Pancreas (tissue), 10 donors: Measurements from ENCODE around the gene ZIC1. TPM values are rescaled to one million over a fixed set of nuclear protein-coding genes. Genes with fewer than 3 reads are reported as not detected.

ENCODE experiments used
- ATAC-seq, 4 donors: fragments of 200-7000 bp; cut with Tn5 transposase; one replicate each; pipeline versions ENCODE4 v1.8.0 to v1.9.1; 2020; ENCODE audit warnings: mild to moderate bottlenecking in 4 of 4, moderate library complexity in 4 of 4
- DNase-seq, 6 donors: peaks; one replicate each; pipeline ENCODE4 v3.0.0-alpha.2; 2020
- FAIRE-seq: peaks from 2 replicates; lab custom pipeline; 2012; peaks lifted over from hg19 to GRCh38; lab: Jason Lieb, UNC
- H3K27ac ChIP-seq, 4 donors: fragments of 200-600 bp; sonication (generic); 1 replicate in 3 of 4; 2 replicates in 1 of 4; pipeline versions ENCODE4 v1.5.0 to v1.8.0; 2020
- H3K27me3 ChIP-seq, 4 donors: fragments of 200-600 bp; one replicate each; pipeline ENCODE4 v1.8.0; 2021
- H3K36me3 ChIP-seq, 3 donors: fragments of 200-600 bp; sonication (generic) in 1 of 3; one replicate each; pipeline versions ENCODE4 v1.5.0 to v1.8.0; 2020 to 2021
- H3K4me1 ChIP-seq, 3 donors: fragments of 200-600 bp; one replicate each; pipeline ENCODE4 v1.8.0; 2021
- H3K4me3 ChIP-seq, 4 donors: fragments of 200-600 bp; sonication (generic) in 2 of 4; one replicate each; pipeline versions ENCODE4 v1.5.0 to v1.8.0; 2020 to 2021
- H3K9me3 ChIP-seq, 4 donors: fragments of 200-600 bp; one replicate each; pipeline ENCODE4 v1.8.0; 2021
- WGBS, 2 donors: extraction: QIAGEN DNeasy Blood & Tissue Kit; methylation state at CpG; one replicate each; pipeline ENCODE4 v1.1.7; 2013; 5-methylcytosine and 5-hydroxymethylcytosine counted together
- intact Hi-C, 3 donors: fragments of 100-400 bp; cut with DNase I; formaldehyde crosslinking; loops; one replicate each; pipeline versions ENCODE4 v1.11.1 to v1.14.2; 2022
- polyA plus RNA-seq, 2 donors: library from polyadenylated mRNA; stranded (reverse); fragments of 200-250 nt; gene quantifications; one replicate each; pipeline ENCODE4 v1.2.3, GENCODE V29; 2013
- total RNA-seq, 6 donors: library from RNA; stranded (reverse); fragmentation: NEBNext Ultra II Directional in 4 of 6; extraction: Animal tissue kit (Norgen Biotek cat#: 25700) in 4 of 6; gene quantifications; one replicate each; pipeline versions ENCODE4 v1.2.1 to v1.2.4, GENCODE V29; 2021 to 2023
- TF ChIP-seq, protein P1 (sequence below), 4 donors: fragments of 200-600 bp; sonication (generic) in 3 of 4; IDR thresholded peaks; one replicate each; pipeline versions ENCODE4 v1.5.0 to v1.8.0; 2021; ENCODE audit warnings: antibody characterized with exemption in 4 of 4
- donor health status: healthy with polysubstance abuse.
- donor health status: DM: no; HTN: no; CAD: no; lungs with moderate emphysema.
- donor health status: DM: no; HTN: no; CAD: no.
- donor health status: control.
- donor health status: control.
- donor health status: Bipolar disorder and iron deficiency.
- donor health status: DM: yes; HTN: yes; CAD: no.
- donor health status: DM: no; HTN: no; CAD: no.
- donor health status: DM: no; HTN: no; CAD: no.
- donor health status: DM: yes; HTN: yes; CAD: no.

The ZIC1 gene
- total and polyA plus RNA-seq, 8 donors = not detected

GRCh38 chr3:147427746-147428145 is 18.6 kb downstream of the ZIC1 start:
- TF ChIP-seq, protein P1, sequence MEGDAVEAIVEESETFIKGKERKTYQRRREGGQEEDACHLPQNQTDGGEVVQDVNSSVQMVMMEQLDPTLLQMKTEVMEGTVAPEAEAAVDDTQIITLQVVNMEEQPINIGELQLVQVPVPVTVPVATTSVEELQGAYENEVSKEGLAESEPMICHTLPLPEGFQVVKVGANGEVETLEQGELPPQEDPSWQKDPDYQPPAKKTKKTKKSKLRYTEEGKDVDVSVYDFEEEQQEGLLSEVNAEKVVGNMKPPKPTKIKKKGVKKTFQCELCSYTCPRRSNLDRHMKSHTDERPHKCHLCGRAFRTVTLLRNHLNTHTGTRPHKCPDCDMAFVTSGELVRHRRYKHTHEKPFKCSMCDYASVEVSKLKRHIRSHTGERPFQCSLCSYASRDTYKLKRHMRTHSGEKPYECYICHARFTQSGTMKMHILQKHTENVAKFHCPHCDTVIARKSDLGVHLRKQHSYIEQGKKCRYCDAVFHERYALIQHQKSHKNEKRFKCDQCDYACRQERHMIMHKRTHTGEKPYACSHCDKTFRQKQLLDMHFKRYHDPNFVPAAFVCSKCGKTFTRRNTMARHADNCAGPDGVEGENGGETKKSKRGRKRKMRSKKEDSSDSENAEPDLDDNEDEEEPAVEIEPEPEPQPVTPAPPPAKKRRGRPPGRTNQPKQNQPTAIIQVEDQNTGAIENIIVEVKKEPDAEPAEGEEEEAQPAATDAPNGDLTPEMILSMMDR (IDR thresholded peaks at IDR 0.05) = no peak
- no peaks in the 10 kb centered on the region for H3K9me3 ChIP-seq
- H3K36me3 ChIP-seq = no peaks in the 10 kb centered on the region
- FAIRE-seq = no peak
- H3K4me3 ChIP-seq = no peak overlapping the region
- peaks cover 3 to 40% (median 24%) of the 10 kb centered on the region in 4 donors for H3K27me3 ChIP-seq
- intact Hi-C loops = no loop called here
- WGBS, 2 donors = 52 to 63% methylated on average over 3 of the region's 3 CpGs
- DNase-seq = no peak
- peaks cover 0 to 4% (median 0%) of the 10 kb centered on the region in 3 donors for H3K4me1 ChIP-seq
- no peak for ATAC-seq
- no peak overlapping the region for H3K27ac ChIP-seq

DNA sequence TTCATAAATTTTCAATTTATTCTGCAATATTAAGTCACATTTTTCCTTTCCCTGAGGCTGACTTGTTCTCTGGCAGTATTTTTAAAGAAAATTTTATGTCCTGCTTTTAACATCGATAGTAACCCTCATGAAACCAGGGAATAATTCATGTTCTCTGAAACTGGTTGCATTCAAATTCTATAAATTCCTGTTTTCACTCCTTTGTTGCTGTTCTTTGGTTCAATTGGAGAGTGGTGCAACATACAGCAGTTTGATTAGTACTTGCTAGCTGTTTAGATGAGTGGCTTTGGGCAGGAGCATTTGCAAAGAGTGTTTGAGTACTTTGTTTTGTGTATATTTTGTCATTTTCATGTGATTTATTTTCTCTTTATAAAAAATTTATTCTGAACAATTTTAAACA is 19.2 kb downstream of the ZIC1 start:
- WGBS, 2 donors = 62 to 73% methylated on average over 1 of the region's 1 CpG
- no peak for ATAC-seq
- Histone ChIP-seq H3K4me1 (peaks cover 0 to 1% (median 0%) of the 10 kb centered on the region in 3 donors), H3K36me3 (no peaks in the 10 kb centered on the region), H3K27ac (no peak overlapping the region), H3K4me3 (no peak overlapping the region), H3K27me3 (peaks cover 3 to 34% (median 19%) of the 10 kb centered on the region in 4 donors), H3K9me3 (no peaks in the 10 kb centered on the region)
- FAIRE-seq = no peak
- intact Hi-C loops = no loop called here
- TF ChIP-seq, protein P1 (IDR thresholded peaks at IDR 0.05) = no peak
- no peak for DNase-seq

- DNase-seq (no peak), FAIRE-seq (no peak), ATAC-seq (no peak)
- H3K27me3 ChIP-seq = peaks cover 3 to 30% (median 17%) of the 10 kb centered on the region in 4 donors
- H3K9me3 ChIP-seq = no peaks in the 10 kb centered on the region
- H3K4me1 ChIP-seq = no peaks in the 10 kb centered on the region
- intact Hi-C loops = no loop called here
- TF ChIP-seq, protein P1 (IDR thresholded peaks at IDR 0.05) = no peak
- no peak overlapping the region for H3K27ac ChIP-seq
- H3K4me3 ChIP-seq = no peak overlapping the region
- no peaks in the 10 kb centered on the region for H3K36me3 ChIP-seq
- WGBS, 2 donors = 86 to 89% methylated on average over 2 of the region's 2 CpGs
Measured at GRCh38 chr3:147428754-147429153, 19.6 kb downstream of the ZIC1 start.

- no peaks in the 10 kb centered on the region for H3K9me3 ChIP-seq
- H3K4me1 ChIP-seq = no peaks in the 10 kb centered on the region
- 55 to 69% methylated on average over 3 of the region's 3 CpGs for WGBS, 2 donors
- FAIRE-seq (no peak), ATAC-seq (no peak), DNase-seq (no peak)
- peaks cover 0 to 3% (median 2%) of the 10 kb centered on the region in 4 donors for H3K27me3 ChIP-seq
- H3K27ac ChIP-seq = no peak overlapping the region
- TF ChIP-seq, protein P1 (IDR thresholded peaks at IDR 0.05) = no peak
- no peak overlapping the region for H3K4me3 ChIP-seq
- H3K36me3 ChIP-seq = no peaks in the 10 kb centered on the region
- intact Hi-C loops = no loop called here
Measured at GRCh38 chr3:147431751-147432150, 22.6 kb downstream of the ZIC1 start.

DNA sequence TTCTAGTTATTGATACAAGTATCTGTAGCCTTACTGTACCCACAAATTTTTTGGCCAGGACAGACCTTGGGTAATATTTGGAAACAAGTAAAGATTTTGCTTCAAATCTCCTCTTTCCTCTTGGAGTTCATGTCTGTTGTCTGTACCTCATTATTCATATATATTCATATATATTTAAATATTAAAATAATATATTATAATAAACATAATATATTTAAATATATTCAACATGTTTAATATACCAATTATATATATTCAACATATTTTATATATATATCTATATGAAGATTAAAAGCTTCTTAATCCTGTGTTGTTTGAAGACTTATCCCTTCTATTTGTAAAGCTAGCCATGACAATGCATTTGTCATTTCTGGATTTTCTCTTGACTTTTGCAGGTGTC is 38.1 kb downstream of the ZIC1 start:
- no peaks in the 10 kb centered on the region for H3K36me3 ChIP-seq
- H3K9me3 ChIP-seq = no peaks in the 10 kb centered on the region
- FAIRE-seq (peak; percentile 66), DNase-seq (no peak), ATAC-seq (no peak)
- TF ChIP-seq, protein P1 (IDR thresholded peaks at IDR 0.05) = no peak
- no peaks in the 10 kb centered on the region for H3K4me1 ChIP-seq
- peaks cover 0 to 7% (median 0%) of the 10 kb centered on the region in 4 donors for H3K27me3 ChIP-seq
- intact Hi-C loops = no loop called here
- no peak overlapping the region for H3K27ac ChIP-seq
- H3K4me3 ChIP-seq = no peak overlapping the region
